ENCODE results near the gene EFCAB3.

The EFCAB3 gene

DNA sequence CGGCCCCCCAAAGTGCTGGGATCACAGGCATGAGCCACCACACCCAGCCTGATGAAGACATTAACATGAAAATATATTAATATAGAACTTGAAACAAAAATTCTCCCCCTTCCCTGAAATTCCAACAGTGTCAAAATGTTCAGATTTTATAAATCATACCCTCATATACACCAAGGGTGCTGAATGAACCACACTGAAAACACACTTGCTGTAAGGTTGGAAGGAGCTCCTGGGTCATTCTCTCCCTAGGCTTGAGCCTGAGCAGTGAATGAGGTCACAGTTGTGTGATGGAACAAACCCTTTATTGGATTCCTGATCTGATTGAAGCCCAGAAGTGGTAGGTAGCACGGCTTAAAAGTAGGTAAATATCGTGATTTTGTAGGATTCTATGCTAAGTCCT, at the start of gene EFCAB3:
Gene EFCAB3, plus strand, starts transcription at position 301 of the 400 bp plus-strand sequence. CDS start 2,427 bp downstream, outside the sequence.
- H3K27ac ChIP-seq, result no peak within 1 kb of the TSS
- H3K9me3 ChIP-seq (ENCODE audit: low read depth, low read length), result no peaks in the 10 kb centered on the region
- H3K9ac ChIP-seq (ENCODE audit: insufficient read length), result no peak within 1 kb of the TSS
- no peak for DNase-seq (ENCODE audit: low read depth, low spot score)
- no peak for TF ChIP-seq POLR2AphosphoS5 (IDR thresholded peaks at IDR 0.05; ENCODE audit: borderline replicate concordance, low read depth, low read length)
- TF ChIP-seq FOXP2 (optimal IDR thresholded peaks at IDR 0.05; ENCODE audit: control extremely low read depth, extremely low read length, insufficient read depth), result no peak
- TF ChIP-seq EZH2 (IDR thresholded peaks at IDR 0.05), result no peak
- no peaks in the 10 kb centered on the region for H3K36me3 ChIP-seq (ENCODE audit: insufficient read depth, low read length)
- H3K4me3 ChIP-seq, result no peak within 1 kb of the TSS

DNA sequence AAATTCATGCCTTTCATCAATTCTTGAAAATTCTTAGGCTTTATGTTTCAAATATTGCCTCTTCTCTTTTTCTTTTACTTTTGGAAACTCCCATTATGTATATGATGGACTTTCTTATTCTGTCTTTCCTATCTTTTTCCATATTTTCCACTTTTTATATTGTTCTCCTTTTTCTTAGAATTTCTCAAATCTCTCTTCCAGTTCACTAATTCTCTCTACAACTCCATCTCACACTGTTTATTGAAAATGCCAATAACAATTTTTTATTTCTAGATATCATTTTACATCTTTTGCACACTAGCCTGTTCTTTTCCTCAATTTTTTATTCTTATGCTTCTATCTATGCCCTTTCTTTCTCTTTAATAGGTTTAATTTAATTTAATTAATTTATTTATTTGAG, 43.8 kb upstream of the EFCAB3 start:
- no peak overlapping the region for H3K9ac ChIP-seq (ENCODE audit: insufficient read length)
- H3K36me3 ChIP-seq (ENCODE audit: insufficient read depth, low read length), result no peaks in the 10 kb centered on the region
- H3K9me3 ChIP-seq (ENCODE audit: low read depth, low read length), result no peaks in the 10 kb centered on the region
- DNase-seq (ENCODE audit: low read depth, low spot score), result no peak
- H3K27ac ChIP-seq, result no peak overlapping the region
- TF ChIP-seq FOXP2 (optimal IDR thresholded peaks at IDR 0.05; ENCODE audit: control extremely low read depth, extremely low read length, insufficient read depth), result no peak
- no peak for TF ChIP-seq POLR2AphosphoS5 (IDR thresholded peaks at IDR 0.05; ENCODE audit: borderline replicate concordance, low read depth, low read length)
- no peak for TF ChIP-seq EZH2 (IDR thresholded peaks at IDR 0.05)
- no peak overlapping the region for H3K4me3 ChIP-seq

- Histone ChIP-seq H3K36me3 (ENCODE audit: insufficient read depth, low read length) (no peaks in the 10 kb centered on the region), H3K27ac (no peak overlapping the region), H3K4me3 (no peak overlapping the region), H3K9me3 (ENCODE audit: low read depth, low read length) (no peaks in the 10 kb centered on the region), H3K9ac (ENCODE audit: insufficient read length) (no peak overlapping the region)
- DNase-seq (ENCODE audit: low read depth, low spot score), result no peak
- TF ChIP-seq POLR2AphosphoS5 (IDR thresholded peaks at IDR 0.05; ENCODE audit: borderline replicate concordance, low read depth, low read length), result no peak
- TF ChIP-seq EZH2 (IDR thresholded peaks at IDR 0.05), result no peak
- TF ChIP-seq FOXP2 (optimal IDR thresholded peaks at IDR 0.05; ENCODE audit: control extremely low read depth, extremely low read length, insufficient read depth), result no peak
These were observed 36.5 kb upstream of the EFCAB3 start for GRCh38 chr17:62343764-62344270.

DNA sequence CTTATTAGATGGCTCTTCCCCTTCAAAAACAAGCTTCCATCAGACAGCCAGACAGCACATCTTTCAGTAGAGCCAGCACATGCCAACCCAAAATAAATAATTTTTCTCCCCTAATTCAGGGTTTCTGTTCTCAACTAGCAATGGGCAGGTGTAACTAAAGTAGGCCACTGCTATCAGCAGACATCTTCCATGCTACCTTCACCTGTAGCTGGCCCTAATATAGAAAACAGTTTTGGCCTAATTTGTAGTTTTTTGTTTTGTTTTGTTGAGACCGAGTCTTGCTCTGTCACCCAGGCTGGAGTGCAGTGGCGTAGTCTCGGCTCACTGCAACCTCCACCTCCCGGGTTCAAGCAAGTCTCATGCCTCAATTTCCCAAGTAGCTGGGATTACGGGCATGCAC, 29.2 kb upstream of the EFCAB3 start:
- no peak for TF ChIP-seq FOXP2 (optimal IDR thresholded peaks at IDR 0.05; ENCODE audit: control extremely low read depth, extremely low read length, insufficient read depth)
- TF ChIP-seq EZH2 (IDR thresholded peaks at IDR 0.05), result no peak
- Histone ChIP-seq H3K4me3 (no peak overlapping the region), H3K9me3 (ENCODE audit: low read depth, low read length) (no peaks in the 10 kb centered on the region), H3K36me3 (ENCODE audit: insufficient read depth, low read length) (no peaks in the 10 kb centered on the region), H3K9ac (ENCODE audit: insufficient read length) (no peak overlapping the region), H3K27ac (no peak overlapping the region)
- no peak for DNase-seq (ENCODE audit: low read depth, low spot score)

DNA sequence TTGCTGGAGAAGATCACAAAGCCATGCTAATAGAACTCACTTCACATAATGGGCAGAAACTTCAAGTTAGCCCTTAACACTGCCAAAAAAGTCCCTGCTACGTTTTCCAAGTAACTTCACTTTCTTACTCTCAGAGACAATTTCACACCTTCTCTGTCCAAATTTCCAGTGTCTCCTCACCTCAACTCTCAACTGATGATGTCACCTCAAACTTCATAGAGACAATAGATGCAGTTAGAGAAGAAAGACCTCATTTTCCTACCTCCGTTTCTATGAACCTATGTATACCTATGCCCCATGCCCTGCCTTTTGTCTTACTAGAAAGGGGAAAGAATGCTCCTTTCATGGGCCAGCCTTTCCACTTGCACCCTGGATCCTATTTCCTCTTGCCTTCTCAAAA, 14.2 kb upstream of the EFCAB3 start:
- H3K4me3 ChIP-seq, result no peak overlapping the region
- no peak overlapping the region for H3K27ac ChIP-seq
- H3K9me3 ChIP-seq (ENCODE audit: low read depth, low read length), result no peaks in the 10 kb centered on the region
- TF ChIP-seq EZH2 (IDR thresholded peaks at IDR 0.05), result no peak
- TF ChIP-seq POLR2AphosphoS5 (IDR thresholded peaks at IDR 0.05; ENCODE audit: borderline replicate concordance, low read depth, low read length), result no peak
- TF ChIP-seq FOXP2 (optimal IDR thresholded peaks at IDR 0.05; ENCODE audit: control extremely low read depth, extremely low read length, insufficient read depth), result no peak
- no peaks in the 10 kb centered on the region for H3K36me3 ChIP-seq (ENCODE audit: insufficient read depth, low read length)
- no peak for DNase-seq (ENCODE audit: low read depth, low spot score)
- H3K9ac ChIP-seq (ENCODE audit: insufficient read length), result no peak overlapping the region

DNA sequence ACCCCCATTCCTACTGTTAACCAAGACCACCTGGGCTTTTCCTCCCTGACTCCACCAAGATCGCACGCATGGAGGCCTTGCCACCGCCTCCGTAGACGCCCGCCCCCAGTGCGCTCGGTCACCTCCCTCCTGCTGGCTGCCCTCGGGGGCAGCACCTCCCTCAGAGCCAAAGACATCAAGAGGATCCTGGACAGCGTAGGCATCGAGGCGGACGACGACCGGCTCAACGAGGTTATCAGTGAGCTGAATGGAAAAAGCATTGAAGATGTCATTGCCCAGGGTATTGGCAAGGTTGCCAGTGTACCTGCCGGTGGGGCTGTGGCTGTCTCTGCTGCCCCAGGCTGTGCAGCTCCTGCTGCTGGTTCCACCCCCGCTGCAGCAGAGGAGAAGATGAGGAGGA, 1.2 kb downstream of the EFCAB3 start:
- no peak overlapping the region for H3K27ac ChIP-seq
- no peak for DNase-seq (ENCODE audit: low read depth, low spot score)
- no peaks in the 10 kb centered on the region for H3K36me3 ChIP-seq (ENCODE audit: insufficient read depth, low read length)
- no peak overlapping the region for H3K4me3 ChIP-seq
- TF ChIP-seq POLR2AphosphoS5 (IDR thresholded peaks at IDR 0.05; ENCODE audit: borderline replicate concordance, low read depth, low read length) (no peak), EZH2 (IDR thresholded peaks at IDR 0.05) (no peak), FOXP2 (optimal IDR thresholded peaks at IDR 0.05; ENCODE audit: control extremely low read depth, extremely low read length, insufficient read depth) (no peak)
- H3K9ac ChIP-seq (ENCODE audit: insufficient read length), result no peak overlapping the region
- no peaks in the 10 kb centered on the region for H3K9me3 ChIP-seq (ENCODE audit: low read depth, low read length)

- Histone ChIP-seq H3K4me3 (no peak overlapping the region), H3K9ac (ENCODE audit: insufficient read length) (no peak overlapping the region), H3K36me3 (ENCODE audit: insufficient read depth, low read length) (no peaks in the 10 kb centered on the region)
These were observed 8.5 kb downstream of the EFCAB3 start for GRCh38 chr17:62388856-62389255.

GRCh38 chr17:62392908-62393307, 12.6 kb downstream of the EFCAB3 start:
- no peak for DNase-seq (ENCODE audit: low read depth, low spot score)
- Histone ChIP-seq H3K4me3 (no peak overlapping the region), H3K27ac (no peak overlapping the region), H3K9me3 (ENCODE audit: low read depth, low read length) (no peaks in the 10 kb centered on the region), H3K9ac (ENCODE audit: insufficient read length) (no peak overlapping the region), H3K36me3 (ENCODE audit: insufficient read depth, low read length) (no peaks in the 10 kb centered on the region)
- TF ChIP-seq POLR2AphosphoS5 (IDR thresholded peaks at IDR 0.05; ENCODE audit: borderline replicate concordance, low read depth, low read length) (no peak), EZH2 (IDR thresholded peaks at IDR 0.05) (no peak), FOXP2 (optimal IDR thresholded peaks at IDR 0.05; ENCODE audit: control extremely low read depth, extremely low read length, insufficient read depth) (no peak)

More at GRCh38 chr17:62388856-62389255, 8.5 kb downstream of the EFCAB3 start:
- TF ChIP-seq POLR2AphosphoS5 (IDR thresholded peaks at IDR 0.05; ENCODE audit: borderline replicate concordance, low read depth, low read length), result no peak
- no peak for TF ChIP-seq EZH2 (IDR thresholded peaks at IDR 0.05)
- no peak for TF ChIP-seq FOXP2 (optimal IDR thresholded peaks at IDR 0.05; ENCODE audit: control extremely low read depth, extremely low read length, insufficient read depth)
- Histone ChIP-seq H3K9me3 (ENCODE audit: low read depth, low read length) (no peaks in the 10 kb centered on the region), H3K27ac (no peak overlapping the region)
- DNase-seq (ENCODE audit: low read depth, low spot score), result no peak

GRCh38 chr17:62398891-62399290, 18.5 kb downstream of the EFCAB3 start:
- Histone ChIP-seq H3K36me3 (ENCODE audit: insufficient read depth, low read length) (no peaks in the 10 kb centered on the region), H3K4me3 (no peak overlapping the region), H3K27ac (no peak overlapping the region), H3K9me3 (ENCODE audit: low read depth, low read length) (no peaks in the 10 kb centered on the region), H3K9ac (ENCODE audit: insufficient read length) (no peak overlapping the region)
- no peak for DNase-seq (ENCODE audit: low read depth, low spot score)
- no peak for TF ChIP-seq FOXP2 (optimal IDR thresholded peaks at IDR 0.05; ENCODE audit: control extremely low read depth, extremely low read length, insufficient read depth)

Data from SK-N-MC (cell line).